ENCODE data around the gene HPCAL1. TPM values are rescaled to one million over a fixed set of nuclear protein-coding genes. Genes with fewer than 3 reads are reported as not detected.

HPCAL1 gene
- total RNA-seq, 2 donors from 2014 or later: 64.5 to 85.7 TPM

GRCh38 chr2:10331702-10332401, 29.1 kb downstream of the HPCAL1 start:
- Histone ChIP-seq H3K4me3 (no peak overlapping the region), H3K36me3 (no peaks in the 10 kb centered on the region), H3K9ac (ENCODE audit: low read depth in 2 of 2, low read length in 2 of 2) (peak overlapping the region; percentile 51 to 59), H3K9me3 (no peaks in the 10 kb centered on the region), H3K27me3 (no peaks in the 10 kb centered on the region), H3K4me1 (peaks cover 21% of the 10 kb centered on the region), H3K27ac (peak overlapping the region; percentile 48)
- TF ChIP-seq CTCF (IDR thresholded peaks at IDR 0.05): no peak
- DNase-seq: no peak
- intact Hi-C loops (cut with DNase I): no loop called here

- peaks cover 21% of the 10 kb centered on the region for H3K4me1 ChIP-seq
- no peaks in the 10 kb centered on the region for H3K9me3 ChIP-seq
- H3K27ac ChIP-seq: no peak overlapping the region
- no peak for DNase-seq
- intact Hi-C loops (cut with DNase I): no loop called here
- no peak overlapping the region for H3K9ac ChIP-seq (ENCODE audit: low read depth in 2 of 2, low read length in 2 of 2)
- no peaks in the 10 kb centered on the region for H3K36me3 ChIP-seq
- no peaks in the 10 kb centered on the region for H3K27me3 ChIP-seq
- no peak overlapping the region for H3K4me3 ChIP-seq
- TF ChIP-seq CTCF (IDR thresholded peaks at IDR 0.05): no peak
Measured at GRCh38 chr2:10332402-10333246, 29.9 kb downstream of the HPCAL1 start.

- Histone ChIP-seq H3K27me3 (no peaks in the 10 kb centered on the region), H3K36me3 (no peaks in the 10 kb centered on the region), H3K4me1 (peaks cover 21% of the 10 kb centered on the region), H3K4me3 (no peak overlapping the region), H3K9me3 (no peaks in the 10 kb centered on the region), H3K9ac (ENCODE audit: low read depth in 2 of 2, low read length in 2 of 2) (no peak overlapping the region), H3K27ac (no peak overlapping the region)
- TF ChIP-seq CTCF (IDR thresholded peaks at IDR 0.05): no peak
- intact Hi-C loops (cut with DNase I): no loop called here
- no peak for DNase-seq
Measured at GRCh38 chr2:10333247-10333613, 30.5 kb downstream of the HPCAL1 start.

GRCh38 chr2:10333966-10334365, 31.3 kb downstream of the HPCAL1 start:
- Histone ChIP-seq H3K9me3 (no peaks in the 10 kb centered on the region), H3K36me3 (no peaks in the 10 kb centered on the region), H3K27me3 (no peaks in the 10 kb centered on the region), H3K4me3 (no peak overlapping the region), H3K9ac (ENCODE audit: low read depth in 2 of 2, low read length in 2 of 2) (no peak overlapping the region), H3K4me1 (peaks cover 17% of the 10 kb centered on the region), H3K27ac (no peak overlapping the region)
- intact Hi-C loops (cut with DNase I): no loop called here
- DNase-seq: no peak
- TF ChIP-seq CTCF (IDR thresholded peaks at IDR 0.05): no peak

GRCh38 chr2:10335046-10335840, 32.5 kb downstream of the HPCAL1 start:
- DNase-seq: no peak
- TF ChIP-seq CTCF (IDR thresholded peaks at IDR 0.05): no peak
- no peaks in the 10 kb centered on the region for H3K36me3 ChIP-seq
- peaks cover 7% of the 10 kb centered on the region for H3K4me1 ChIP-seq
- H3K4me3 ChIP-seq: no peak overlapping the region
- H3K27me3 ChIP-seq: no peaks in the 10 kb centered on the region
- intact Hi-C loops (cut with DNase I): no loop called here
- H3K27ac ChIP-seq: no peak overlapping the region
- H3K9ac ChIP-seq (ENCODE audit: low read depth in 2 of 2, low read length in 2 of 2): no peak overlapping the region
- no peaks in the 10 kb centered on the region for H3K9me3 ChIP-seq
